Epithelial cell of proximal tubule (primary cell): Measurements from ENCODE around the gene PASD1. TPM values are rescaled to one million over a fixed set of nuclear protein-coding genes. Genes with fewer than 3 reads are reported as not detected.

Source experiments
- DNase-seq: peaks from one replicate; pipeline ENCODE4 v3.0.0-alpha.2; 2011; ENCODE audit warnings: low read depth
- H3K4me3 ChIP-seq: 2 replicates; pipeline ENCODE4 v1.5.1; 2011; ENCODE audit warnings: low read depth, mild to moderate bottlenecking, low read length
- total RNA-seq: library from RNA; depleted of rRNA; stranded (reverse); fragments of >200 nt; gene quantifications from 2 replicates; pipeline ENCODE4 v1.2.3, GENCODE V29; 2015
- TF ChIP-seq, protein P1 (sequence below): conservative IDR thresholded peaks from 2 replicates; pipeline ENCODE4 v1.5.1; 2012; ENCODE audit warnings: low read depth, mild to moderate bottlenecking, low read length

Gene PASD1
- total RNA-seq, 1 donor from 2014 or later = not detected

DNA sequence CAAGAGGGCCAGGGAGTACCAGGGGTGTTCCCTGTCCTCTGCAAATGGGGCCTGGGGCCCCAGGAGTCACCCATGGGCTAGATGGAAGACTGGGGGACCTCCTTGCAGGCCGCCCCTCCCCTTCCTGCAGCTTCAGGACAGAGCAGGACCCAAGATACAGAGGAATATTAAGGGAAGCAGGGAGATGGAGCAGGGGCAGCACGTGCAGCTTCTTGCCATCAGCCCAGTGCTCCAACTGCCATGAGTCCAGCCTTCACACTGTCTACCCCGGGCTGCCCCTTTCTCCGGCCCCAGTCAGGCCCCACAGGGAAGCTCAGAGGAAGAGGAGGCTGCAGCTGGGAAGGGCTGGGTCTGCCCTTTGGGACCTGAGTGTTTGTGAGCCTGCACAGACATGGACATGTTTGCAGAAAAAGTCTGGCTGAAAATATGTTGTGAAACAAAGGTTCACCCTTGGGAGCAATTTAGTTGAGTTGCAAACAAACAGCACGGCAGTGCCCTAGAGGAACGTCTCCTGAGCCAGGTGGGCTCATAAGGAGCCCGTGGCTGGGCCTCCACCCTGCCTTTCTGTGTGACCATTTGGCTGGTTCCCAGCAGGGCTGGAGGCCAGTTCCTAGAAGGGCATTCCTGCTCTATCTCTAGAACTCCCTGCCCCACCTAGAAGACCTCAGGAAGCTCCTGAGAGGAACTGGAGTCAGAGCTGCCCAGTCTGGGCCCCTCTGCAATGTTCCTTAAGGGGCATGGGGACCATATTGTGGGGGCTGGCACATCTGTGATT lies 161.3 kb downstream of the PASD1 start:
- no peak overlapping the region for H3K4me3 ChIP-seq
- DNase-seq = no peak
- TF ChIP-seq, protein P1, sequence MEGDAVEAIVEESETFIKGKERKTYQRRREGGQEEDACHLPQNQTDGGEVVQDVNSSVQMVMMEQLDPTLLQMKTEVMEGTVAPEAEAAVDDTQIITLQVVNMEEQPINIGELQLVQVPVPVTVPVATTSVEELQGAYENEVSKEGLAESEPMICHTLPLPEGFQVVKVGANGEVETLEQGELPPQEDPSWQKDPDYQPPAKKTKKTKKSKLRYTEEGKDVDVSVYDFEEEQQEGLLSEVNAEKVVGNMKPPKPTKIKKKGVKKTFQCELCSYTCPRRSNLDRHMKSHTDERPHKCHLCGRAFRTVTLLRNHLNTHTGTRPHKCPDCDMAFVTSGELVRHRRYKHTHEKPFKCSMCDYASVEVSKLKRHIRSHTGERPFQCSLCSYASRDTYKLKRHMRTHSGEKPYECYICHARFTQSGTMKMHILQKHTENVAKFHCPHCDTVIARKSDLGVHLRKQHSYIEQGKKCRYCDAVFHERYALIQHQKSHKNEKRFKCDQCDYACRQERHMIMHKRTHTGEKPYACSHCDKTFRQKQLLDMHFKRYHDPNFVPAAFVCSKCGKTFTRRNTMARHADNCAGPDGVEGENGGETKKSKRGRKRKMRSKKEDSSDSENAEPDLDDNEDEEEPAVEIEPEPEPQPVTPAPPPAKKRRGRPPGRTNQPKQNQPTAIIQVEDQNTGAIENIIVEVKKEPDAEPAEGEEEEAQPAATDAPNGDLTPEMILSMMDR = no peak

DNA sequence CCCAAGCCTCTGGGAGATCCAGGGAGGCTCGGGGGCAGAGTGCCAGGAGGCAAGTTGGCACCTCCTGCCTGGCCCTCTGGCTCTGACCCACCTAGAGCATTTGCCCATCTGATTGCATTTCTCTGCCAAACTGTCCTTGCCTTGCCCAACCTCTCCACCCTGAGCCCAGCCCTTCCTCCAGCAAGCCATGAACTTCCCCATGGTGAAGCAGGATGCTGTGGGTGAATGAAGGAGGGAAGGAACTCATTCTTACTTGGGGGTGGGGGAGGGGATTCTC lies 161.8 kb downstream of the PASD1 start:
- no peak overlapping the region for H3K4me3 ChIP-seq
- no peak for DNase-seq
- TF ChIP-seq, protein P1 = no peak

Other genes with a start within 250 kb of the PASD1 start
- gene VMA21, start 166.5 kb upstream of the PASD1 start, total RNA-seq = 27.0 and 43.6 TPM in 2 replicates
- not detected in 2 replicates for gene PRRG3, start 131.8 kb downstream of the PASD1 start, total RNA-seq
- gene FATE1, start 152.4 kb downstream of the PASD1 start, total RNA-seq = not detected in 2 replicates
- not detected in 2 replicates for gene CNGA2, start 171.1 kb downstream of the PASD1 start, total RNA-seq